H1 (cell line): ENCODE results near the gene ACSF3. TPM values are rescaled to one million over a fixed set of nuclear protein-coding genes. Genes with fewer than 3 reads are reported as not detected.

Source experiments
- CBX8 ChIP-seq: fragments of 300-800, 300-1000 bp; sonication (generic); IDR thresholded peaks from 2 replicates; pipeline ENCODE4 v1.7.1; 2016; ENCODE audit warnings: low read depth, low read length, borderline replicate concordance
- CHD7 ChIP-seq: fragments of 300-600 bp; sonication (generic); IDR thresholded peaks from 2 replicates; pipeline ENCODE4 v1.7.1; 2012; ENCODE audit warnings: low read length, moderate library complexity, mild to moderate bottlenecking, inconsistent platforms; ENCODE audit not compliant: insufficient replicate concordance
- JUND ChIP-seq: IDR thresholded peaks from 2 replicates; pipeline ENCODE4 v1.6.1; 2011; ENCODE audit warnings: mild to moderate bottlenecking, improper control_type of control experiment, low read length
- POLR2A ChIP-seq, 2 experiments: IDR thresholded peaks; 1 replicate in 1 of 2; 2 replicates in 1 of 2; pipeline ENCODE4 v1.6.1; 2011; ENCODE audit warnings: low read depth in 2 of 2, low read length in 2 of 2, mild to moderate bottlenecking in 2 of 2; ENCODE audit errors: control extremely low read depth in 1 of 2
- SIN3A ChIP-seq, 2 experiments: IDR thresholded peaks in 1 of 2; conservative IDR thresholded peaks in 1 of 2; 2 replicates each; pipeline ENCODE4 v1.6.1; 2011 to 2012; ENCODE audit warnings: low read length in 2 of 2, improper control_type of control experiment in 1 of 2, low read depth in 1 of 2, mild to moderate bottlenecking in 1 of 2
- USF2 ChIP-seq: IDR thresholded peaks from 2 replicates; pipeline ENCODE4 v1.6.1; 2011; ENCODE audit warnings: low read length, improper control_type of control experiment
- polyA plus RNA-seq, 7 experiments: library from polyadenylated mRNA; depleted of rRNA in 3 of 7; stranded (reverse) in 5 of 7; unstranded in 2 of 7; fragments of >200 nt in 5 of 7; fragments of 200-250 nt in 2 of 7; gene quantifications; 1 replicate in 5 of 7; 2 replicates in 1 of 7; 4 replicates in 1 of 7; pipeline versions ENCODE4 v1.2.1 to v1.2.3, GENCODE V29; 2011 to 2013; ENCODE audit warnings: missing spikeins in 2 of 7, mixed read lengths in 2 of 7
- total RNA-seq: library from RNA; stranded (reverse); fragmentation: NEBNext Ultra II Directional; extraction: Animal tissue kit (Norgen Biotek cat#: 25700); gene quantifications from 2 replicates; pipeline ENCODE4 v1.2.1, GENCODE V29; 2021

The ACSF3 gene
- total and polyA plus RNA-seq, 2 of the 8 experiments (the other 6 are each of a cell fraction or from before 2014, with no cell fraction given), result 15.6 to 22.9 TPM

- no peak for TF ChIP-seq CHD7
- no peak for TF ChIP-seq CBX8
- no peak for TF ChIP-seq JUND
- TF ChIP-seq USF2, result no peak
- no peak for TF ChIP-seq POLR2A (IDR thresholded peaks at IDR 0.05; ENCODE audit: control extremely low read depth in 1 of 2, low read depth in 2 of 2, low read length in 2 of 2)
- TF ChIP-seq SIN3A (conservative IDR thresholded peaks at IDR 0.05 in 1 of 2, IDR thresholded peaks at IDR 0.05 in 1 of 2; ENCODE audit: low read depth in 1 of 2, low read length in 2 of 2), result no peak
Measured at GRCh38 chr16:89132194-89133005, 38.7 kb downstream of the ACSF3 start (continued).
